AG09309 (cell line): ENCODE measurements around the gene KATNB1.

Experiments
- DNase-seq: peaks from one replicate; pipeline ENCODE4 v3.0.0-alpha.2; 2010; ENCODE audit warnings: low read depth
- H3K4me3 ChIP-seq: 2 replicates; pipeline ENCODE4 v1.5.1; 2011; ENCODE audit warnings: mild to moderate bottlenecking, low read depth, low read length, moderate library complexity; ENCODE audit not compliant: control insufficient read depth
- TF ChIP-seq, protein P1 (sequence below): IDR thresholded peaks from 2 replicates; pipeline ENCODE4 v1.5.1; 2011; ENCODE audit warnings: mild to moderate bottlenecking, low read depth, low read length, inconsistent platforms; ENCODE audit not compliant: insufficient read depth, control insufficient read depth; ENCODE audit errors: missing control alignments

KATNB1 gene

DNA sequence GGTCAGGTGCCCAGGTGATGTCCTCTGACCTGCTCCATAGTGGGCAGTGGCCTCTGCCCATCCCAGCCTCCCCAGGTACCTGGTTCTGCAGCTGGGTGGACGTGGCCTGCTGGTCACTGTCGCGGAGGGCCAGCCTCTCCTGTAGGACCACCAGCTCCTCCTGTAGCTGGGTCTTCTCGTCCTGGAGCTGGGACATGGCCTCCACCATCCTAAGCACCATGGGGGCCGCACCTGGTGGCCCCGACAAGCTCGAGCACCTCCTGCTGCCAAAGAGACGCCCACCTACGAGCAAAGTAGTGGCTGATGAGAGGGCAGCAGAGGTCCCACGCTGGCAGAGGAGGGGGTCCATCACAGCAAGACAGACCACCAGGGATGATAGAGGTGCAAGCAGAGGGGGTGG is 49.8 kb downstream of the KATNB1 start:
- no peak for DNase-seq
- TF ChIP-seq, protein P1, sequence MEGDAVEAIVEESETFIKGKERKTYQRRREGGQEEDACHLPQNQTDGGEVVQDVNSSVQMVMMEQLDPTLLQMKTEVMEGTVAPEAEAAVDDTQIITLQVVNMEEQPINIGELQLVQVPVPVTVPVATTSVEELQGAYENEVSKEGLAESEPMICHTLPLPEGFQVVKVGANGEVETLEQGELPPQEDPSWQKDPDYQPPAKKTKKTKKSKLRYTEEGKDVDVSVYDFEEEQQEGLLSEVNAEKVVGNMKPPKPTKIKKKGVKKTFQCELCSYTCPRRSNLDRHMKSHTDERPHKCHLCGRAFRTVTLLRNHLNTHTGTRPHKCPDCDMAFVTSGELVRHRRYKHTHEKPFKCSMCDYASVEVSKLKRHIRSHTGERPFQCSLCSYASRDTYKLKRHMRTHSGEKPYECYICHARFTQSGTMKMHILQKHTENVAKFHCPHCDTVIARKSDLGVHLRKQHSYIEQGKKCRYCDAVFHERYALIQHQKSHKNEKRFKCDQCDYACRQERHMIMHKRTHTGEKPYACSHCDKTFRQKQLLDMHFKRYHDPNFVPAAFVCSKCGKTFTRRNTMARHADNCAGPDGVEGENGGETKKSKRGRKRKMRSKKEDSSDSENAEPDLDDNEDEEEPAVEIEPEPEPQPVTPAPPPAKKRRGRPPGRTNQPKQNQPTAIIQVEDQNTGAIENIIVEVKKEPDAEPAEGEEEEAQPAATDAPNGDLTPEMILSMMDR, result no peak
- no peak overlapping the region for H3K4me3 ChIP-seq

DNA sequence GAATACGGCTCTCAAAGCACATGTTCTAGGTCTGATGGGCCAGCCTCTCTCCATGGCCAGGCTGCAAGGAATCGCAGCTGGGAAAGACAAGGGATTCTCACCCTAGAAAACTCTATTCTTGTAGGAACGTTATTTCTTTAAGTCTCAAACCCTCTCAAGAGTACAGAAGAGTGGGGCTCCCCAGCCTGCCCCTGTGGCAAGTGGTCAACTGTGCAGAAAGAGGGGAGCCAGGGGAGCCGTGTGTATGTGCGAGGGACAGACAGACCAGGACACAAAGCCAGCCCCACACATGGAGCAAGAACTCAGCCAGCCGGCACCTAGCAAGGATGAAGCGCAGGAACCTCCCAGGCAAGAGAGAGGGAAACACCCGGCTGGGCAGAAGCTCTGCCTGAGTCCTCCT is 50.4 kb downstream of the KATNB1 start:
- no peak for DNase-seq
- TF ChIP-seq, protein P1, result no peak
- no peak overlapping the region for H3K4me3 ChIP-seq

DNA sequence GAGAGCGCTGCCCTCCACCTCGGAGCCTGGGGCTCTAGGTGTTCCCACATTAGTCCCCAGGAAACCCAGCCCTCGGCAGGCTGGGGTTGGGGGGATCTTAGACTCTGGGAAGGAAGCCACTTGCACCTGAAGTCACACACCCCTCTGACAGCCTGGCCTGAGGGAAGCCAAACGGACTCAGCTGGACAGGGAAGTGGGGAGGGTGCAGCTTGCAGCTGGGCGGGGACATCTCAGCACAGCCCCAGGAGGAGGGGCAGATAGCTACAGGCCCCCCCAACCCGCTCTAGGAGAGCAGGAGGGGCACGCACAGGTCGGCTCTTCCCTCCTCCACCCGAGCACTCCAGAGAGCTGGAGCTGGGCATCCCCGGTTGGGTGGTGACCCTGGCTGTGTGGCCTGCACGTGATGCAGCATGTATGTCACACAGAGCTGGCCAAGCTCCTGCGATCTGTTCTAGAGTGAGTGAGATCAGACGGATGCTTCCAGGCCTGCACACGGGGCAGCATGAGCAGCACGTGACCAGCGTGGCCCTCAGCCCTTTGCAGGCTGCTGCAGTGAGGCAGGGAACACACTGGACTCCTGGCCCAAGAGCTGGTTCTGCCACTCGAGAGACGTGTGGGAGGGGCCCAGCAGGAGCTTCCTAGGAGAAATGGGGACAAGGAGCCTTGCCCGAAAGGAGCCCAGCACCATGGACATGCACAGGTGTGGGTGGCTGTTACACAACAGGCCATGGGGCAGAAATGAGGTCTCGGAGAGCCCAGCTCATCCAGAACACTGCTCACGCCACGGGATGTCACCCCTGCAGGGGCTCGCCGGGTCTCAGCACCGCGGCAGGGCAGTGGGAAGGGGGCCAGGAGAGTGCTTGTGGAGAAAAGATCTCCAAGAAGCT is 51.3 kb downstream of the KATNB1 start:
- H3K4me3 ChIP-seq, result no peak overlapping the region
- TF ChIP-seq, protein P1, result no peak

DNA sequence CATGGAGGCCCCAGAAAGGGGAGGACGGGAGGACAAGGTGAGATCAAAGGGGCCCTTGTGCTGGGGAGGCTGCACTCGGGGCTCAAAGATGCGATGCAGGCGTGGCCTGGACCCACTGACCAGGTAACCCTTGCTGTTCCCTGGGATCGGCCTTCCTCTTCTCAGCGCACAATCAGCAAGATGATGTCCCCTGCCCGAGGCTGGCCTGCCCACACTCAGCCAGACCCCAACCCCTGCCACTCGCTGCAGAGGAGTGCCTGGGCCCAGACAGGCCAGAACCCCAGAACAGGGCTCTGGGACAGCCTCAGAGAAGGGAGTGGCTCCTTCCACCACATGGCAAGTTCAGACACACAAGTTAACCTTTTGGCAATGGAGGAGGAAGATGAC is 51.9 kb downstream of the KATNB1 start:
- TF ChIP-seq, protein P1, result no peak
- H3K4me3 ChIP-seq, result no peak overlapping the region
- DNase-seq, result no peak

More for the DNA sequence above, 51.3 kb downstream of the KATNB1 start:
- no peak for DNase-seq

DNA sequence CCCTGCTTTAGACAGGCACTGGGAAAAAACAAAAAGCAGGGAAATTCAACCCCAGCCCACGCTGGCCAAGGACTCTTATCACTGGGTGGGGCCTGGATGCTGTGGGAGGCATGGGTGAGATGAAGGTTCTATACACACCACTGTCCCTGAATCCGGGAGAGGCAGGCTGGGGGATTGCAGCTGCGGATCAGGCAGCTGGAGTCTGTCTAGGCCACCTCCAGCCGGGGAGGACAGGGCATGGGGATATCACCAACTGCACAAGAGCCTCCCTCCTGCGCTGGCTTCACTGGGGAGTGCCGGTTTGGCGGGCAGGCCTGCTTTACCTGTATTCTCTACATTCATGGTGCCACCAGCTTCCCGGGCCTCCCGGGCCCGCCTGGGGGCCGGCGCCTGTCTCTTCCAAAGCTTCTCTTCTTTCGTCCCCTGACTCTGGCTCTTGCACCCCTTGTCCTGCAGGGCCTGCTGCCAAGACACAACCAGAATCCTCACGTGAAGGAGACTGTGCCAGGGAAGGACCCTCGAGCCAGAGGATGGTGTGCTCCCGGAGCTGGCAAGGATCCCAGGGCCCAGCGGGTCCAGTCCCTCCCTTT is 52.8 kb downstream of the KATNB1 start:
- TF ChIP-seq, protein P1, result no peak
- H3K4me3 ChIP-seq, result no peak overlapping the region
- no peak for DNase-seq

DNA sequence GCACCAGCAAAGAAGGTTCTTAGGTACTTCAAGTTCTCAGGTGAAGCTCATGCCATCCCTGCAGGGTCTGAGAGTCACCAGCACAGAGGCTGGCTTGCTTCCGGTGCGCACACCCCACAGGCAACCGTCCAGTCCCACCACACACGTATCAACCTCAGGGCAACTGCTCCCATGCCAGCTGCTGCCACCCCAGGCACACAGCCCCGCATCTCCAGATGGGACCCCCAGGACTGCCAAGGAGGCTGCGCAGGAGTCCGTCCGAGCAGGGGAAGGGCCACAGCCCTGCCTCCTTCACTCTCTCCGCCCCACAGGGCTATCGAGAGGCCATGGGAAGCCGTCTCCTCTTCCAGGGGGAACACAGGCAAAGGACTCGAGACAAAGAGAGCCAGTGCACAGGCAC is 53.4 kb downstream of the KATNB1 start:
- TF ChIP-seq, protein P1, result no peak
- DNase-seq, result no peak

More for the DNA sequence above, 53.4 kb downstream of the KATNB1 start:
- no peak overlapping the region for H3K4me3 ChIP-seq
